ENCODE results near the gene ADGRF5.

DNA sequence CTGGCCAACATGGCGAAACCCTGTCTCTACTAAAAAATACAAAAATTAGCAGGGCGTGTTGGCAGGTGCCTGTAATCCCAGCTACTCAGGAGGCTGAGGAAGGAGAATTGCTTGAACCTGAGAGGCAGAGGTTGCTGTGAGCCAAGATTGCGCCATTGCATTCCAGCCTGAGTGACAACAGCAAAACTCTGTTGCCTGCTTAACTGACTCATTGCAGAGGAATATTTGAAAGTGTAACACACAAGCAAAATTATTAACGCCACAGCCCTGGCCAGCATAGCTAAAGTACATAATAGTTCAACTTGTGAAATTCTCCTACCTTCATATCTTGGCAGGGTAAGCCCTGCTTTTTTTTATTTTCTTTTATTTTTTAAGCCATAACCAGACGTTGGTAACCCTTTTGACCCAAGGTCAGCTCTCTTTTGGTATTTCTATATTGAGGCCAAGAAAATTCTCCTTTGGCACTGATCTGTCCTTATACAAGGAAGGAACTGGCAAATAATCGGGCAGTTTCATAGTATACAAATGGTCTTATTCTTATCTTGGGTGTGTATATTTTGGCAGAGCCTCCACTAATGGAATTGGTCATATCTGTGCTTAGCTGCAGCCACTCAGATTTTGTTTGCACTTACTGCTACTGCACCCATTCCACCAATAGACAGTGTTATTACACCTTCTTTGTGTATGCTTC lies 4.0 kb upstream of the ADGRF5 start:
- TF ChIP-seq, protein P1, sequence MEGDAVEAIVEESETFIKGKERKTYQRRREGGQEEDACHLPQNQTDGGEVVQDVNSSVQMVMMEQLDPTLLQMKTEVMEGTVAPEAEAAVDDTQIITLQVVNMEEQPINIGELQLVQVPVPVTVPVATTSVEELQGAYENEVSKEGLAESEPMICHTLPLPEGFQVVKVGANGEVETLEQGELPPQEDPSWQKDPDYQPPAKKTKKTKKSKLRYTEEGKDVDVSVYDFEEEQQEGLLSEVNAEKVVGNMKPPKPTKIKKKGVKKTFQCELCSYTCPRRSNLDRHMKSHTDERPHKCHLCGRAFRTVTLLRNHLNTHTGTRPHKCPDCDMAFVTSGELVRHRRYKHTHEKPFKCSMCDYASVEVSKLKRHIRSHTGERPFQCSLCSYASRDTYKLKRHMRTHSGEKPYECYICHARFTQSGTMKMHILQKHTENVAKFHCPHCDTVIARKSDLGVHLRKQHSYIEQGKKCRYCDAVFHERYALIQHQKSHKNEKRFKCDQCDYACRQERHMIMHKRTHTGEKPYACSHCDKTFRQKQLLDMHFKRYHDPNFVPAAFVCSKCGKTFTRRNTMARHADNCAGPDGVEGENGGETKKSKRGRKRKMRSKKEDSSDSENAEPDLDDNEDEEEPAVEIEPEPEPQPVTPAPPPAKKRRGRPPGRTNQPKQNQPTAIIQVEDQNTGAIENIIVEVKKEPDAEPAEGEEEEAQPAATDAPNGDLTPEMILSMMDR (IDR thresholded peaks at IDR 0.05; ENCODE audit: low read depth, low read length) = no peak
- TF ChIP-seq EZH2phosphoT487 (IDR thresholded peaks at IDR 0.05; ENCODE audit: low read depth) = no peak
